AG09319 (cell line): ENCODE measurements around the gene PEX16.
"Not testable (repeated sequence)": the region's sequence is repeated elsewhere in the genome, so short reads cannot be mapped to it uniquely, and the experiment has no call there.

ENCODE experiments used
- DNase-seq: peaks from one replicate; pipeline ENCODE4 v3.0.0-alpha.2; 2010; ENCODE audit warnings: low read depth; ENCODE audit errors: extremely low read depth
- CTCF ChIP-seq: IDR thresholded peaks from 2 replicates; pipeline ENCODE4 v1.5.1; 2011; ENCODE audit warnings: low read depth, mild to moderate bottlenecking, inconsistent platforms, low read length, moderate library complexity

Gene PEX16

DNA sequence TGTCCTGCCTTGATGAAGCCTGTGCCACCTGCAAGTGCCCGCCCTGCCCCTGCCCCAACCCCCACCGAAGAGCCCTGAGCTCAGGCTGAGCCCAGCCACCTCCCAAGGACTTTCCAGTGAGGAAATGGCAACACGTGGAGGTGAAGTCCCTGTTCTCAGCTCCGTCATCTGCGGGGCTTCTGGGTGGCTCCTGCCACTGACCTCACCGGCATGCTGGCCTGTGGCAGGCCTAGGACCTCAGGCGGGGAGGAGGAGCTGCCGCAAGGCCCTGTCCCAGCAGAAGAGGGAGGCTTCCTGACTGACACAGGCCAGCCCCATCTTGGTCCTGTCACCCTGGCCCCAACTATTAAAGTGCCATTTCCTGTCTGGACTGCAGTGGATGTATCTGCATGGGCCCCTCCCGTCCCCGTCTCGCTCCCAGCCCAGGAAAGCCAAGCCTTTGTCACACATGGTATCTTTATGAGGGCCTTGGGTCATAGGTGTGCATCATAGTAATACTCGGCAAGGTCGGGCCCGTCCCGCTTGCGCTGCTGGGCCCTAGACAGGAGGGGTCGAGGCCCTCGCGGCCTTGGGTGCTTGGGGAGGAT is 11.5 kb downstream of the PEX16 start:
- TF ChIP-seq CTCF = no peak
- no peak for DNase-seq

DNA sequence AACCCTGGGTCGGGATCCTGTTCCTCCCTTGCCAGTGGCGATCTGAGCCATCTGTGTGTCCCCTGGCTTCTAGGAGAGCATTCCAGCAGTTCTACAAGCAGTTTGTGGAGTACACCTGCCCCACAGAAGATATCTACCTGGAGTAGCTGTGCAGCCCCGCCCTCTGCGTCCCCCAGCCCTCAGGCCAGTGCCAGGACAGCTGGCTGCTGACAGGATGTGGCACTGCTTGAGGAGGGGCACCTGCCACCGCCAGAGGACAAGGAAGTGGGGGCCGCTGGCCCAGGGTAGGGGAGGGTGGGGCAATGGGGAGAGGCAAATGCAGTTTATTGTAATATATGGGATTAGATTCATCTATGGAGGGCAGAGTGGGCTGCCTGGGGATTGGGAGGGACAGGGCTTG is 12.1 kb downstream of the PEX16 start:
- DNase-seq = not testable (repeated sequence)

DNA sequence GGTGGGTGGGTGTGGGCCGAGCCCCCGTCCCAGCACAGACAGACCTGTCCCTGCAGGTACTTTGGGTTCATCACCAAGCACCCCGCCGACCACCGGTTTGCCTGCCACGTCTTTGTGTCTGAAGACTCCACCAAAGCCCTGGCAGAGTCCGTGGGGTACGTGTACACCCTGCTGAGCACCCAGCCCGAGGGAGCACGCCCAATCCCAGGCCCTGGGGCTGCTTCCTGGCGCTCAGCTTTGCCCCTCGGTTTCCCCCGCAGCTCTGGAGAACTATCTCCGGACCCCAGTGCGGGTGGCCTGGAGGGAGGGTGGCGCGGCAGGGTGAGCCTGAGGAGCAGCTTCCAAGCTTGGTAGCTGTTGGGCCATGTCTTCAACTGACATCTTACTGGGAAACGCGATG is 12.6 kb downstream of the PEX16 start:
- no peak for TF ChIP-seq CTCF
- no peak for DNase-seq

GRCh38 chr11:45904309-45904915 is 13.3 kb downstream of the PEX16 start:
- no peak for TF ChIP-seq CTCF
- no peak for DNase-seq

- DNase-seq = no peak
- TF ChIP-seq CTCF = no peak
Observed at GRCh38 chr11:45902452-45903380, 15.0 kb downstream of the PEX16 start.

DNA sequence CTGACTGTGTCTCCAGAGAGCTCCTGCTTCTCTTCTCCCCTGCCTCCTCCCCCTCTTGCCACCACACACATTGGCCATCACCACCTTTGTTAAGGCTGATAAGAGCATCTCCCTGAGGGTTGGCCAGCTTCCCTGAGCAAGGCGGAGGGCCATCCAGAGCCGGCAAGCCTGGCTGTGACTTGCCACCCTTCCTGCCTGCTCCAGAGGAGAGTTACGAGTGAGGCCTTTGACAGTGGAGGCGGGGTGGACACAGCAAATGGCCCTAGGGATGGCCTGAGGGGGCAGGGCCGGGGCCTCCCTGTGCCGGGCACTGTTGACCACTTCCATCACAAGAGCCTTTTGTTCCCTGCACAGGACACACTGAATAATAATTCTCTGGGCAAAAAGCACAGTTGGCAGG is 16.1 kb downstream of the PEX16 start:
- no peak for TF ChIP-seq CTCF
- DNase-seq = no peak

- no peak for DNase-seq
- no peak for TF ChIP-seq CTCF
Observed at GRCh38 chr11:45900916-45901617, 16.6 kb downstream of the PEX16 start.

GRCh38 chr11:45900175-45900800 is 17.4 kb downstream of the PEX16 start:
- not testable (repeated sequence) for DNase-seq
